ENCODE measurements around the gene LRRC72. TPM values are rescaled to one million over a fixed set of nuclear protein-coding genes. Genes with fewer than 3 reads are reported as not detected.
"Not testable (repeated sequence)": the region's sequence is repeated elsewhere in the genome, so short reads cannot be mapped to it uniquely, and the experiment has no call there.

Gene LRRC72
- total RNA-seq, 1 donor from 2014 or later = not detected

GRCh38 chr7:16564909-16565426 lies 38.3 kb downstream of the LRRC72 start:
- ATAC-seq = peak; percentile 94

DNA sequence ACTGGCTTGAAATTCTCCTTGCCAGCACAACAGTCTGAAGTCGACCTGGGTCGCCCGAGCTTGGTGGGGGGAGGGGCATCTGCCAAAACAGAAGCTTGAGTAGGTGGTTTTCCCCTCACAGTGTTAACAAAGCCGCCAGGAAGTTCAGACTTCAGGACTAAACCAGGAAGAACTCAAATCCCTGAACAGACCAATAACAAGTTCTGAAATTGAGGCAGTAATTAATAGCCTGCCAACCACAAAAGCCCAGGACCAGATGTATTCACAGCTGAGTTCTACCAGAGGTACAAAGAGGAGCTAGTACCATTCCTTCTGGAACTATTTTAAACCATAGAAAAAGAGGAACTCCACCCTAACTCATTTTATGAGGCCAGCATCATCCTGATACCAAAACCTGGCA lies 45.3 kb downstream of the LRRC72 start:
- ATAC-seq = no peak

More at GRCh38 chr7:16564909-16565426, 38.3 kb downstream of the LRRC72 start:
- DNase-seq (ENCODE audit: low spot score) = no peak

DNA sequence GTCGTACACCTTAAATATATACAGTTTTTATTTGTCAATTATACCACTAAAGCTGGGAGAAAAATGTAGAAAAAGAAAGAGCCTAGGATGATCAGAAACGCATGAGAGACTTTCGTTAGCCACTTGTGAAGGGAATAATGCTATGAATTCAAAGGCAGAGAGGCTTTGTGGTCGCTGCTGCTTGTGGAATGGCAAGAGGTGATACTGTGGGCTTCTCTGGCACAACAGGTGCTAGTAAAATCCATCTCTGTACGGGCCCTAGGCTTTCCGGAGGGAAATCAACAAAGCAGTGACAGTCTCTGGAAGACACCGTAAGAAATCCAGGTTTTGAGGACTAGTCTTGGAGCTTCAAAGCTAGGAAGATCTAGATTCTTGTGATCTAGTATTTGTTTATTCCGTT lies 52.6 kb downstream of the LRRC72 start:
- DNase-seq (ENCODE audit: low spot score) = no peak
- no peak for ATAC-seq

More for the DNA sequence above, 45.3 kb downstream of the LRRC72 start:
- no peak for DNase-seq (ENCODE audit: low spot score)

DNA sequence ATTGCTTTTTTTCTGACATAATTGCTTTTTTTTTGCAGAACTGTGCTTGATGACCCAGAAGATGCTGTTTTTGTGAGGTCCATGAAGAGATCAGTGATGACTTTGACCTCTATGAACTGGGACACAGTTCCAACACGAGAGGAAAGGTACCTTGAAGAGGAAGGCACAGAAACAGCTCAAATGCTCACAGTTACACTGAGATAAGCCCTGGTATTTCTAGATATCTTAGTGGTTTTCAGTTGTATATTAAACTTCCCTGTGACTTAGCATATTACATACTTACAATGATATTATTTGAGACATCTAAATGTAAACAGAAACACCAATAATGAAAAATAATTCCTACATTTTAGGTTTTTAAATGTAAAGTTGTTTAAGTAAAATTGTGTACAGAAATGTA lies 54.7 kb downstream of the LRRC72 start:
- ATAC-seq = no peak

GRCh38 chr7:16583834-16584233 lies 57.2 kb downstream of the LRRC72 start:
- no peak for ATAC-seq

More for the DNA sequence above, 54.7 kb downstream of the LRRC72 start:
- no peak for DNase-seq (ENCODE audit: low spot score)

DNA sequence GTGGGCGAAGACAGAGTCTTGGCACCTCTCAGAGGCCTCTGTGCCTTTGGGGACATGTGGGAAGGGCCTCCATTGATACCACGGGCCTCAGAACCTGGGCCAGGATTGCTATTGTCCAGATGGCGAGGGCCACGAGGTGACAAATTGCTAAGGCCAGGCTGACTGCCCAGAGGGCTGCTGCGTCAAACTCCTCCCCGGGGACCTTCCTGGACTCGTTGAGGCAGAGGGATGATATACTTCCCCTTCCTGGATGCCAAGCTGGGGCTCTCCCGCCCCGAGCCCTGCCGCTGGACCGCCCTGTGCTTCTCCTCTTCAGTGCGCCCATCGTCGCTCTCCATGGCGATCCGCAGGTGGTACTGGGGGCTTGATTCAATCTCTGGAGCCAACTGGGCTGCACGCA lies 58.9 kb downstream of the LRRC72 start:
- ATAC-seq (no peak), DNase-seq (ENCODE audit: low spot score) (no peak)

More at GRCh38 chr7:16583834-16584233, 57.2 kb downstream of the LRRC72 start:
- no peak for DNase-seq (ENCODE audit: low spot score)

GRCh38 chr7:16586081-16586874 lies 59.7 kb downstream of the LRRC72 start:
- ATAC-seq = no peak
- no peak for DNase-seq (ENCODE audit: low spot score)

GRCh38 chr7:16587129-16587528 lies 60.5 kb downstream of the LRRC72 start:
- ATAC-seq (no peak), DNase-seq (ENCODE audit: low spot score) (no peak)

- no peak for DNase-seq (ENCODE audit: low spot score)
- ATAC-seq = no peak
Observed at GRCh38 chr7:16587790-16588189, 61.2 kb downstream of the LRRC72 start.

GRCh38 chr7:16589881-16590280 lies 63.3 kb downstream of the LRRC72 start:
- ATAC-seq (no peak), DNase-seq (ENCODE audit: low spot score) (no peak)

GRCh38 chr7:16590424-16590823 lies 63.8 kb downstream of the LRRC72 start:
- DNase-seq (ENCODE audit: low spot score) = no peak
- no peak for ATAC-seq

DNA sequence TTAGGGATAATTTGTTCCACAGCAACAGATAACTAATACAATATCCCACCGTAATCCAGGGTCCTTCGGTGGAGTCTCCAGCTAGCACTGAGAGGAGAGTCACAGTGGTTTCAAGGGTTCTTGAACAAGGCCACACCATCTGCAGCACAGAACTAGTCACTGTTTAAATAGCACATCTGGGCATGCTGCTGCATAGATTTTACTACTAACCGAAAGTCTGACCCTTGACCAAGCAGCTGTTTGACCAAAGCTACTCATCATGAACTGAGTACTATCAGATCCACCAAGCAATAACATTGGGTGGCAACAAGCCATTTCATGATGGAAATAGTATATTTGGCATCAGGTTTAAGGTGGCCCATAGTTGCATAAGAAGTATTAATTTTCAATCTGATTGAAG lies 65.8 kb downstream of the LRRC72 start:
- DNase-seq (ENCODE audit: low spot score) (no peak), ATAC-seq (no peak)

DNA sequence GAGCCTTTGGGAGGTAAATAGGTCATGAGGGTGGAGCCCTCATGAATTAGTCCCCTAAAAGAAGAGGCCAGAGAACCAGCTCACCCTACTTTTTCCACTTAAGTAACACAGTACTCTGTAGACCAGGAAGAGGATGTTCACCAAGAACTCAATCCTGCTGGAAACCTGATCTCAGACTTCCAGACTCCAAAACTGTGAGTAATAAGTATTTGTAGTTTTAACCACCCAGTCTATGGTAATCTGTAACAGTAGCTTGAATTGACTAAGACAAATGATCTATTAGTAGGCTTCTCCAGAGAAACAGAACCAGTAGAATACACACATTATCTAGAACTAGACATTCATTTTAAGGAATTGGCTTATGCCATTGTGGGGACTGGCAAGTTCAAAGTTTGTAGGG lies 67.4 kb downstream of the LRRC72 start:
- ATAC-seq (no peak), DNase-seq (ENCODE audit: low spot score) (no peak)

DNA sequence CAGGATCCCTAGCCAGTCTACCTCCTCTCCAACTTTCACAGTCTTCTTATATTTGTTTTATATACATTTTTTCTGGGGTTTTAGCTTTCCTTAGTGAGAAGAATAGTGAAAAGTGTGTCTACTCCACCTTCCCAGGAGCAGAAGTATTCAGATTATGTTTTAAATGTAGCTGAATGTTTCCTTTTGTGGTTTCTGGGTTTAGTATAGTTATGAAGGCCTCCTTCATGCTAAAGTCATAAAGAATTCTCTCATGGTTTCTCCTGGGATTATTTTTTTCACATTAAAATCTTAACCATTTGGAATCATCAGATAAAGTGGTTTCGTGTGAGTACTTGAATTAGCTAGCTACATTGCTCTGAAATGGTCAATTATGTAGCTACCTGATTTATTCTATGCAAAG lies 68.1 kb downstream of the LRRC72 start:
- DNase-seq (ENCODE audit: low spot score) (no peak), ATAC-seq (no peak)

DNA sequence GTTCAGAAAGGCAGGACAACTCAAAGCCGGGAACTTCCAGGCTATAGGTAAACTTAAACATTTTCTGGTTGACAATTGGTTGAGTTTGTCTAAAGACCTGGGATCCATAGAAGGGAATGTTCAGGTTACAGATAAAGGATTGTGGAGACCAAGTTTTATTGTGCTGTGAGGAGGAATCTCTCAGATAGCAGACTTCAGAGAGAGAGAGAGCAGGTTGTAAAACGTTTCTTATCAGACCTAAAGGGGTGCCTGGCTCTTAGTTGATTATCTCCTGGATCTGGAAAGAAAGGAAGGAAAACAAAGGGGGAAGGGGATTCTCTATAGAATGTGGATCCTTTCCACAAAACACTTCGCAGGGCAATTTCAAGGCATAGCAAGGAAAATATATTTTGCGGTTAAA lies 69.0 kb downstream of the LRRC72 start:
- ATAC-seq; DNase-seq (ENCODE audit: low spot score): not testable (repeated sequence)

DNA sequence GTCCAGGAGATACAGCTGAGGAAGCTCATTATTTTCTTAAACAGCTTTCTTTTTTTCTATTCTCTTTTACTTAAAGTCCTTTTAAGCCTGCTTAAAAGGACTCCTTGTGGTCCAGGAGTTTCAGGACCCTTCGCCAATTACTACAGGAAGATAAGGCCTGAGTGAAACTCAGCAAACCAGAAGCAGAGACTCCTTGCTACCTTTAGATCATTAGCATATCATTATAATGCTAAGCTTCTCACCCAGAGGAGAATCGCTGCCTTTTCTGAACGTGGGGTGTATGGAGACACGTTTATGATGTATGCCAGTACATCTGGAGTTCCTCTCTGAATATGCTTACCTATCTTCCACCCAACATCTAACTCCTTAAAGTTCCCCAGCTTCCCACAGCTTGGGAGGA lies 71.4 kb downstream of the LRRC72 start:
- ATAC-seq = no peak
- no peak for DNase-seq (ENCODE audit: low spot score)

- ATAC-seq = no peak
Observed at GRCh38 chr7:16599860-16600259, 73.2 kb downstream of the LRRC72 start.

DNA sequence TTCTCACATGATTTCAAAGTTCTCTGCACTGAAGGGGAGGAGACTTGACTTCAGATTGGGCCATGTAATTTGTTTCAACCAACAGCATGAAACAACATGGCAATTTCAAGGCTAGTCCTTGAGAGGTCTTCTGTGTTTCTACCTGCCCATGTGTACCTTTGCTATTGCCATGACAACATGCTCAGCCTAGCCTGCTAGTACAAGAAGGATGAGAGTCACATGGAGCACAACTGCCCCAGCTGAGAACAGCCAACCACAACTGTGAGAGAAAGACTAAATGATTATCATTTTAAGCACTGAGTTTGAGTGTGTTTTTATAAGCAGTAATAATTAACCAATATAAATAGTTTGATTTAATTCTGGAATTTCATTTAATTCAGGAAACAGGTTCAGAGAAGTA lies 77.0 kb downstream of the LRRC72 start:
- ATAC-seq = no peak

More at GRCh38 chr7:16599860-16600259, 73.2 kb downstream of the LRRC72 start:
- no peak for DNase-seq (ENCODE audit: low spot score)

GRCh38 chr7:16604054-16604453 lies 77.4 kb downstream of the LRRC72 start:
- no peak for DNase-seq (ENCODE audit: low spot score)
- ATAC-seq = no peak

More for the DNA sequence above, 77.0 kb downstream of the LRRC72 start:
- DNase-seq (ENCODE audit: low spot score) = no peak

DNA sequence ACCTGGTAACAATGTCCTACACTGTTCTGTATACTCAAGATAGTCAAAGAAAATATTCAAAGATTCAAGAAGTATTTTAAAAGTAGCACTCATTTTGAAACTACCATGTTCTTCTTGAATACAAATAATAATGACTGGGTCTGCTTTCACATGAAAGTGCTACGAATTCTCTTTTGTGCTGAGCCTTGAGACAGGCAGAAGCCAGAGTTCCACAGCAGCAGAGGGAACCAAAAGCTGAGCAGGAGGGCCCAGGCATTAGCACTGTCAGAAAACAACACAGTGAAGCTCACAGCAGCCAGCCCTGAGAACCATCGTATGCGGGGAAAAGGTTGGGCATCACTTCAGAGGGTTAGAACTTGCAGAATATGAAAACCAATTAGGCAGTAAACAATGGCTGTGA lies 80.1 kb downstream of the LRRC72 start:
- DNase-seq (ENCODE audit: low spot score) = no peak
- ATAC-seq = no peak

- ATAC-seq = no peak
Observed at GRCh38 chr7:16609842-16610450, 83.3 kb downstream of the LRRC72 start.

DNA sequence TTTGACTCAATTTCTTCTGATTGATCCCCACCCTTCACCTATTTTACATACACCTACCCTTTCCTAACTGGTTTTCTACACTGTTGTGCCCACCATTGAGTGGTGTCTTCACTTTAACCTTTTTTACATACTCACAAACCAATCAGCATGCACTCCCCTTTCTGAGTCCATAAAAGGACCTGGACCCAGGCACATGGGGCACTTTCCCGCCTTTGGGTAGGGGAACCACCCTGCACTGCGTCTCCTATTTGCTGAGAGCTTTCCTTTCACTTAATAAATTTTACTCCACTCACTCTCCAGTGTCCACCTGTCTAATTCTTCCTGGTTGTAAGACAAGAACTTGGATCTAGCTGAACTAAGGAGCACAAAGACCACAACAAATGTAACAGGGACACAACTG lies 85.1 kb downstream of the LRRC72 start:
- ATAC-seq = no peak
- no peak for DNase-seq (ENCODE audit: low spot score)

More at GRCh38 chr7:16609842-16610450, 83.3 kb downstream of the LRRC72 start:
- DNase-seq (ENCODE audit: low spot score) = no peak

Measured in left lobe of liver (tissue), 2 donors.